Stimulated activated CD4-positive, alpha-beta T cell treated with anti-CD3 and anti-CD28 coated beads, Interleukin-2, amount 100 ng/mL, for 48 hours (primary cell): ENCODE results near the gene FTL.
"Not testable (repeated sequence)": the region's sequence is repeated elsewhere in the genome, so short reads cannot be mapped to it uniquely, and the experiment has no call there.

Experiments
- DNase-seq, 2 donors: peaks; one replicate each; pipeline ENCODE4 v3.0.0-alpha.2; 2020

FTL gene

GRCh38 chr19:48965040-48965805 lies at the start of gene FTL:
Gene FTL (plus strand): TSS chr19:48965309. CDS start chr19:48965508, 199 bp downstream.
- DNase-seq = peak; percentile 85

GRCh38 chr19:48915757-48916156 lies 49.4 kb upstream of the FTL start:
- no peak for DNase-seq

- no peak for DNase-seq
These were observed 47.0 kb upstream of the FTL start for GRCh38 chr19:48918071-48918470.

GRCh38 chr19:48918801-48919247 lies 46.3 kb upstream of the FTL start:
- DNase-seq = no peak

GRCh38 chr19:48919271-48919670 lies 45.8 kb upstream of the FTL start:
- DNase-seq = not testable (repeated sequence)

GRCh38 chr19:48920949-48921348 lies 44.2 kb upstream of the FTL start:
- no peak for DNase-seq

GRCh38 chr19:48921721-48922500 lies 43.2 kb upstream of the FTL start:
- no peak for DNase-seq

- DNase-seq = no peak
These were observed 42.3 kb upstream of the FTL start for GRCh38 chr19:48922548-48923490.

- no peak for DNase-seq
These were observed 39.8 kb upstream of the FTL start for GRCh38 chr19:48925240-48925843.

GRCh38 chr19:48925890-48926289 lies 39.2 kb upstream of the FTL start:
- not testable (repeated sequence) for DNase-seq

GRCh38 chr19:48926909-48927308 lies 38.2 kb upstream of the FTL start:
- DNase-seq = peak in 1 of 2 donors; percentile 9

- not testable (repeated sequence) for DNase-seq
These were observed 37.4 kb upstream of the FTL start for GRCh38 chr19:48927692-48928091.

- no peak for DNase-seq
These were observed 36.7 kb upstream of the FTL start for GRCh38 chr19:48928164-48929025.

- DNase-seq = peak; percentile 69
These were observed 31.7 kb upstream of the FTL start, which contains the start of gene DHDH for GRCh38 chr19:48933382-48933932. Gene DHDH (plus strand): TSS chr19:48933699. CDS start chr19:48933722, 23 bp downstream.

GRCh38 chr19:48934837-48935236 lies 30.3 kb upstream of the FTL start:
- DNase-seq = no peak

GRCh38 chr19:48935864-48936263 lies 29.2 kb upstream of the FTL start:
- DNase-seq = no peak

GRCh38 chr19:48938256-48938655 lies 26.9 kb upstream of the FTL start:
- DNase-seq = no peak

GRCh38 chr19:48940902-48941301 lies 24.2 kb upstream of the FTL start:
- no peak for DNase-seq

GRCh38 chr19:48943081-48943480 lies 22.0 kb upstream of the FTL start:
- no peak for DNase-seq

- DNase-seq = no peak
These were observed 19.7 kb upstream of the FTL start for GRCh38 chr19:48945415-48945814.

- DNase-seq = no peak
These were observed 19.3 kb upstream of the FTL start for GRCh38 chr19:48945817-48946216.
